NCI-H2227 (cell line): ENCODE results near the gene ARHGAP42.

Source experiments
- DNase-seq: peaks from one replicate; lab custom pipeline; 2025; ENCODE audit not compliant: unreplicated experiment; lab: John Stamatoyannopoulos, UW

The ARHGAP42 gene

GRCh38 chr11:100682247-100682969 is 4.7 kb upstream of the ARHGAP42 start:
- no peak for DNase-seq

- no peak for DNase-seq
These were observed 4.0 kb upstream of the ARHGAP42 start for GRCh38 chr11:100683126-100683525.

GRCh38 chr11:100684101-100685065 is 2.7 kb upstream of the ARHGAP42 start:
- no peak for DNase-seq

GRCh38 chr11:100686476-100687053 is 523 bp upstream of the ARHGAP42 start:
- DNase-seq, result no peak

GRCh38 chr11:100687630-100688395 is 725 bp downstream of the ARHGAP42 start:
- DNase-seq, result no peak

- DNase-seq, result no peak
These were observed 2.1 kb downstream of the ARHGAP42 start for GRCh38 chr11:100689141-100689540.

- no peak for DNase-seq
These were observed 5.0 kb downstream of the ARHGAP42 start for GRCh38 chr11:100691896-100692653.

GRCh38 chr11:100695911-100696310 is 8.8 kb downstream of the ARHGAP42 start:
- no peak for DNase-seq

- no peak for DNase-seq
These were observed 16.1 kb downstream of the ARHGAP42 start for GRCh38 chr11:100703139-100703538.

- DNase-seq, result no peak
These were observed 16.9 kb downstream of the ARHGAP42 start for GRCh38 chr11:100703801-100704575.

- no peak for DNase-seq
These were observed 18.4 kb downstream of the ARHGAP42 start for GRCh38 chr11:100705447-100705846.

- no peak for DNase-seq
These were observed 19.1 kb downstream of the ARHGAP42 start for GRCh38 chr11:100706179-100706578.

- DNase-seq, result no peak
These were observed 22.3 kb downstream of the ARHGAP42 start for GRCh38 chr11:100709233-100709957.

- DNase-seq, result no peak
These were observed 24.9 kb downstream of the ARHGAP42 start for GRCh38 chr11:100711984-100712383.

- DNase-seq, result no peak
These were observed 25.5 kb downstream of the ARHGAP42 start for GRCh38 chr11:100712583-100712982.

GRCh38 chr11:100715165-100715761 is 28.2 kb downstream of the ARHGAP42 start:
- DNase-seq, result no peak

GRCh38 chr11:100716838-100717237 is 29.8 kb downstream of the ARHGAP42 start:
- no peak for DNase-seq

- no peak for DNase-seq
These were observed 32.3 kb downstream of the ARHGAP42 start for GRCh38 chr11:100719362-100719761.
